HEK293 (cell line): ENCODE data around the gene ZNF512.

Experiments
- GLIS2 ChIP-seq: fragments of 450-650 bp; formaldehyde crosslinking; IDR thresholded peaks from 2 replicates; pipeline ENCODE4 v1.5.1; 2016; ENCODE audit warnings: missing biosample characterization, missing genetic modification characterization
- KLF7 ChIP-seq: fragments of 450-650 bp; formaldehyde crosslinking; IDR thresholded peaks from 2 replicates; pipeline ENCODE4 v1.5.1; 2016; ENCODE audit warnings: missing biosample characterization, missing genetic modification characterization, borderline replicate concordance
- MZF1 ChIP-seq: fragments of 450-650 bp; formaldehyde crosslinking; IDR thresholded peaks from 2 replicates; pipeline ENCODE4 v1.5.1; 2017; ENCODE audit warnings: missing biosample characterization, missing genetic modification characterization, borderline replicate concordance
- RBAK ChIP-seq: fragments of 450-650 bp; formaldehyde crosslinking; IDR thresholded peaks from 2 replicates; pipeline ENCODE4 v1.5.1; 2016; ENCODE audit warnings: missing biosample characterization, missing genetic modification characterization
- SCRT2 ChIP-seq: fragments of 450-650 bp; formaldehyde crosslinking; IDR thresholded peaks from 2 replicates; pipeline ENCODE4 v1.5.1; 2016; ENCODE audit warnings: missing biosample characterization, missing genetic modification characterization
- ZNF112 ChIP-seq: fragments of 450-650 bp; formaldehyde crosslinking; IDR thresholded peaks from 2 replicates; pipeline ENCODE4 v1.5.0; 2017; ENCODE audit warnings: missing biosample characterization, missing genetic modification characterization
- ZNF146 ChIP-seq: fragments of 450-650 bp; formaldehyde crosslinking; IDR thresholded peaks from 2 replicates; pipeline ENCODE4 v1.5.1; 2016; ENCODE audit warnings: missing biosample characterization, missing genetic modification characterization
- ZNF157 ChIP-seq: fragments of 450-650 bp; formaldehyde crosslinking; IDR thresholded peaks from 2 replicates; pipeline ENCODE4 v1.5.1; 2016; ENCODE audit warnings: missing biosample characterization, missing genetic modification characterization
- ZNF174 ChIP-seq: fragments of 450-650 bp; formaldehyde crosslinking; IDR thresholded peaks from 2 replicates; pipeline ENCODE4 v1.5.0; 2017; ENCODE audit warnings: missing biosample characterization, mild to moderate bottlenecking, missing genetic modification characterization
- ZNF24 ChIP-seq: fragments of 450-650 bp; formaldehyde crosslinking; IDR thresholded peaks from 2 replicates; pipeline ENCODE4 v1.5.1; 2016; ENCODE audit warnings: missing biosample characterization, missing genetic modification characterization
- ZNF391 ChIP-seq: fragments of 450-650 bp; formaldehyde crosslinking; IDR thresholded peaks from 2 replicates; pipeline ENCODE4 v1.5.1; 2016; ENCODE audit warnings: low read depth, missing biosample characterization, missing genetic modification characterization, borderline replicate concordance
- ZNF416 ChIP-seq: fragments of 450-650 bp; formaldehyde crosslinking; IDR thresholded peaks from 2 replicates; pipeline ENCODE4 v1.5.1; 2016; ENCODE audit warnings: missing biosample characterization, missing genetic modification characterization
- ZNF529 ChIP-seq: fragments of 450-650 bp; formaldehyde crosslinking; IDR thresholded peaks from 2 replicates; pipeline ENCODE4 v1.5.1; 2017; ENCODE audit warnings: missing genetic modification characterization, missing biosample characterization; ENCODE audit not compliant: insufficient replicate concordance
- ZNF548 ChIP-seq: fragments of 450-650 bp; formaldehyde crosslinking; IDR thresholded peaks from 2 replicates; pipeline ENCODE4 v1.5.1; 2016; ENCODE audit warnings: missing biosample characterization, missing genetic modification characterization
- ZNF558 ChIP-seq: fragments of 450-650 bp; formaldehyde crosslinking; IDR thresholded peaks from 2 replicates; pipeline ENCODE4 v1.5.1; 2016; ENCODE audit warnings: missing biosample characterization, missing genetic modification characterization
- ZNF610 ChIP-seq: fragments of 450-650 bp; formaldehyde crosslinking; IDR thresholded peaks from 2 replicates; pipeline ENCODE4 v1.5.1; 2016; ENCODE audit warnings: missing biosample characterization, missing genetic modification characterization, borderline replicate concordance
- ZNF654 ChIP-seq: fragments of 450-650 bp; formaldehyde crosslinking; IDR thresholded peaks from 2 replicates; pipeline ENCODE4 v1.5.1; 2016; ENCODE audit warnings: low read depth, missing biosample characterization, missing genetic modification characterization
- ZNF658 ChIP-seq: fragments of 450-650 bp; formaldehyde crosslinking; IDR thresholded peaks from 2 replicates; pipeline ENCODE4; 2016; ENCODE audit warnings: missing biosample characterization, missing genetic modification characterization
- ZNF776 ChIP-seq: fragments of 450-650 bp; formaldehyde crosslinking; IDR thresholded peaks from 2 replicates; pipeline ENCODE4 v1.5.0; 2017; ENCODE audit warnings: missing biosample characterization, missing genetic modification characterization, borderline replicate concordance
- ZNF777 ChIP-seq: fragments of 450-650 bp; formaldehyde crosslinking; IDR thresholded peaks from 2 replicates; pipeline ENCODE4 v1.5.1; 2017; ENCODE audit warnings: missing biosample characterization, missing genetic modification characterization, borderline replicate concordance
- TF ChIP-seq, protein P1 (sequence below): fragments of 450-650 bp; formaldehyde crosslinking; IDR thresholded peaks from 2 replicates; pipeline ENCODE4 v1.5.1; 2016; ENCODE audit warnings: missing biosample characterization, missing genetic modification characterization, borderline replicate concordance
- TF ChIP-seq, protein P2 (sequence below): fragments of 450-650 bp; formaldehyde crosslinking; IDR thresholded peaks from 2 replicates; pipeline ENCODE4 v1.5.1; 2016; ENCODE audit warnings: missing biosample characterization, missing genetic modification characterization
- TF ChIP-seq, protein P3 (sequence below): fragments of 450-650 bp; formaldehyde crosslinking; IDR thresholded peaks from 2 replicates; pipeline ENCODE4; 2016; ENCODE audit warnings: missing biosample characterization, missing genetic modification characterization
- TF ChIP-seq, protein P4 (sequence below): fragments of 450-650 bp; formaldehyde crosslinking; IDR thresholded peaks from 2 replicates; pipeline ENCODE4 v1.5.1; 2016; ENCODE audit warnings: missing biosample characterization, missing genetic modification characterization
- TF ChIP-seq, protein P5 (sequence below): fragments of 450-650 bp; formaldehyde crosslinking; IDR thresholded peaks from 2 replicates; pipeline ENCODE4 v1.5.1; 2016; ENCODE audit warnings: missing biosample characterization, missing genetic modification characterization, borderline replicate concordance

The ZNF512 gene

DNA sequence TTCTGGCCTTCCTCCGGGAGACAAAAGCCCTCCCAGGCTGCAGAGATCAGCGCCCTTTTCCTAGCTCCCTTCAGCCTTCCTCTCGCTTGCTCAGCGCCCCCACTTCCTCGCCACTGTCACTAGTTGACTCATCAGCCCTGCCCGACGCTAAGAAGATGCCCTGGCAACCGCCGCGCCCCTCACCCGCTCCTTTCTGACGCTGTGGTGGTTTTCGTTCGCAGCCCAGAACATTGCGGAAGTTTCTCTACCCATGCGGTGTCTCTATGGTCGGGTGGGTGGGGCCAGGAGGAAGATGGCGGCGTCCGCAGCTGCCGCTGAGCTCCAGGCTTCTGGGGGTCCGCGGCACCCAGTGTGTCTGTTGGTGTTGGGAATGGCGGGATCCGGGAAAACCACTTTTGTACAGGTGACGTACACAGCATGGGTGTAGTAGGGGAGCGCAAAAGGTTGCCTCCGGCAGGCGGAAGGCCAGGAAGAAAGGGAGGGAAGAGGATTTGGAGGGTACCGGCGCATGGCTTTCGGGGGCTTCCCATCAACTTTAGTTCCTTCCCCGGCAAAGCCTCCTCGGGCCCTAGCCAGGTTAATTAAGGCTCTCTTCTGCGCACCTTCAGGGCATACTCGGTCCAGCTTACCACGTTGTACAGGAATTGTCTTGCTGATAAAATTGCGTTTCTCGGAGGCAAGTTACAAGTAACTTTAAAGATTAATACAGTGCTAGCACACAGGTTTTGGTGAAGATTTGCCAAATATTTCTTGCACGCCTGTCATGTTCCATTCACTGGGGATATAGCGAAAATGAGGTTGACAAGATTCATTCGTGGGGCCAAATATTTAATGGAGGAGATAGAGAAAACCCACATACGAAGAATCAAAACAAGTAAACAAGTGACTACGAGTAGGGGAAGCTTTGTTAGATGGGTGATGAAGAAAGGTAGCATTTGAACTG lies 46.2 kb downstream of the ZNF512 start, which contains the start of the genes CCDC121 and GPN1 (continued):
- TF ChIP-seq, protein P1, sequence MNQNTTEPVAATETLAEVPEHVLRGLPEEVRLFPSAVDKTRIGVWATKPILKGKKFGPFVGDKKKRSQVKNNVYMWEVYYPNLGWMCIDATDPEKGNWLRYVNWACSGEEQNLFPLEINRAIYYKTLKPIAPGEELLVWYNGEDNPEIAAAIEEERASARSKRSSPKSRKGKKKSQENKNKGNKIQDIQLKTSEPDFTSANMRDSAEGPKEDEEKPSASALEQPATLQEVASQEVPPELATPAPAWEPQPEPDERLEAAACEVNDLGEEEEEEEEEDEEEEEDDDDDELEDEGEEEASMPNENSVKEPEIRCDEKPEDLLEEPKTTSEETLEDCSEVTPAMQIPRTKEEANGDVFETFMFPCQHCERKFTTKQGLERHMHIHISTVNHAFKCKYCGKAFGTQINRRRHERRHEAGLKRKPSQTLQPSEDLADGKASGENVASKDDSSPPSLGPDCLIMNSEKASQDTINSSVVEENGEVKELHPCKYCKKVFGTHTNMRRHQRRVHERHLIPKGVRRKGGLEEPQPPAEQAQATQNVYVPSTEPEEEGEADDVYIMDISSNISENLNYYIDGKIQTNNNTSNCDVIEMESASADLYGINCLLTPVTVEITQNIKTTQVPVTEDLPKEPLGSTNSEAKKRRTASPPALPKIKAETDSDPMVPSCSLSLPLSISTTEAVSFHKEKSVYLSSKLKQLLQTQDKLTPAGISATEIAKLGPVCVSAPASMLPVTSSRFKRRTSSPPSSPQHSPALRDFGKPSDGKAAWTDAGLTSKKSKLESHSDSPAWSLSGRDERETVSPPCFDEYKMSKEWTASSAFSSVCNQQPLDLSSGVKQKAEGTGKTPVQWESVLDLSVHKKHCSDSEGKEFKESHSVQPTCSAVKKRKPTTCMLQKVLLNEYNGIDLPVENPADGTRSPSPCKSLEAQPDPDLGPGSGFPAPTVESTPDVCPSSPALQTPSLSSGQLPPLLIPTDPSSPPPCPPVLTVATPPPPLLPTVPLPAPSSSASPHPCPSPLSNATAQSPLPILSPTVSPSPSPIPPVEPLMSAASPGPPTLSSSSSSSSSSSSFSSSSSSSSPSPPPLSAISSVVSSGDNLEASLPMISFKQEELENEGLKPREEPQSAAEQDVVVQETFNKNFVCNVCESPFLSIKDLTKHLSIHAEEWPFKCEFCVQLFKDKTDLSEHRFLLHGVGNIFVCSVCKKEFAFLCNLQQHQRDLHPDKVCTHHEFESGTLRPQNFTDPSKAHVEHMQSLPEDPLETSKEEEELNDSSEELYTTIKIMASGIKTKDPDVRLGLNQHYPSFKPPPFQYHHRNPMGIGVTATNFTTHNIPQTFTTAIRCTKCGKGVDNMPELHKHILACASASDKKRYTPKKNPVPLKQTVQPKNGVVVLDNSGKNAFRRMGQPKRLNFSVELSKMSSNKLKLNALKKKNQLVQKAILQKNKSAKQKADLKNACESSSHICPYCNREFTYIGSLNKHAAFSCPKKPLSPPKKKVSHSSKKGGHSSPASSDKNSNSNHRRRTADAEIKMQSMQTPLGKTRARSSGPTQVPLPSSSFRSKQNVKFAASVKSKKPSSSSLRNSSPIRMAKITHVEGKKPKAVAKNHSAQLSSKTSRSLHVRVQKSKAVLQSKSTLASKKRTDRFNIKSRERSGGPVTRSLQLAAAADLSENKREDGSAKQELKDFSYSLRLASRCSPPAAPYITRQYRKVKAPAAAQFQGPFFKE, result no peak
- TF ChIP-seq, protein P2, sequence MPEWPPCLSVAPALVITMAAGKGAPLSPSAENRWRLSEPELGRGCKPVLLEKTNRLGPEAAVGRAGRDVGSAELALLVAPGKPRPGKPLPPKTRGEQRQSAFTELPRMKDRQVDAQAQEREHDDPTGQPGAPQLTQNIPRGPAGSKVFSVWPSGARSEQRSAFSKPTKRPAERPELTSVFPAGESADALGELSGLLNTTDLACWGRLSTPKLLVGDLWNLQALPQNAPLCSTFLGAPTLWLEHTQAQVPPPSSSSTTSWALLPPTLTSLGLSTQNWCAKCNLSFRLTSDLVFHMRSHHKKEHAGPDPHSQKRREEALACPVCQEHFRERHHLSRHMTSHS (tag by site-specific recombination), result no peak
- TF ChIP-seq KLF7 (tag by site-specific recombination) (peak; percentile 60; the same call in 1 of the 2 replicates), ZNF529 (tag by site-specific recombination) (no peak), ZNF174 (tag by site-specific recombination) (no peak), ZNF654 (tag by site-specific recombination) (no peak), ZNF777 (tag by site-specific recombination) (no peak), ZNF416 (tag by site-specific recombination) (no peak), ZNF146 (tag by site-specific recombination) (no peak; the same call in 1 of the 2 replicates), GLIS2 (no peak), RBAK (tag by site-specific recombination) (no peak), ZNF658 (no peak), ZNF391 (no peak), ZNF548 (no peak), SCRT2 (tag by site-specific recombination) (peak; percentile 85), ZNF610 (tag by site-specific recombination) (0 out of 2 replicates have a peak, but pooled peaks have one; percentile 48), MZF1 (tag by site-specific recombination) (no peak), ZNF776 (tag by site-specific recombination) (no peak), ZNF112 (tag by site-specific recombination) (no peak), ZNF157 (no peak), ZNF558 (tag by site-specific recombination) (no peak), ZNF24 (tag by site-specific recombination) (0 out of 2 replicates have a peak, but pooled peaks have one; percentile 42)
- TF ChIP-seq, protein P3, sequence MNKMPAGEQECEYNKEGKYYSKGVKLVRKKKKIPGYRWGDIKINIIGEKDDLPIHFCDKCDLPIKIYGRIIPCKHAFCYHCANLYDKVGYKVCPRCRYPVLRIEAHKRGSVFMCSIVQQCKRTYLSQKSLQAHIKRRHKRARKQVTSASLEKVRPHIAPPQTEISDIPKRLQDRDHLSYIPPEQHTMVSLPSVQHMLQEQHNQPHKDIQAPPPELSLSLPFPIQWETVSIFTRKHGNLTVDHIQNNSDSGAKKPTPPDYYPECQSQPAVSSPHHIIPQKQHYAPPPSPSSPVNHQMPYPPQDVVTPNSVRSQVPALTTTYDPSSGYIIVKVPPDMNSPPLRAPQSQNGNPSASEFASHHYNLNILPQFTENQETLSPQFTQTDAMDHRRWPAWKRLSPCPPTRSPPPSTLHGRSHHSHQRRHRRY, result no peak
- TF ChIP-seq, protein P4, sequence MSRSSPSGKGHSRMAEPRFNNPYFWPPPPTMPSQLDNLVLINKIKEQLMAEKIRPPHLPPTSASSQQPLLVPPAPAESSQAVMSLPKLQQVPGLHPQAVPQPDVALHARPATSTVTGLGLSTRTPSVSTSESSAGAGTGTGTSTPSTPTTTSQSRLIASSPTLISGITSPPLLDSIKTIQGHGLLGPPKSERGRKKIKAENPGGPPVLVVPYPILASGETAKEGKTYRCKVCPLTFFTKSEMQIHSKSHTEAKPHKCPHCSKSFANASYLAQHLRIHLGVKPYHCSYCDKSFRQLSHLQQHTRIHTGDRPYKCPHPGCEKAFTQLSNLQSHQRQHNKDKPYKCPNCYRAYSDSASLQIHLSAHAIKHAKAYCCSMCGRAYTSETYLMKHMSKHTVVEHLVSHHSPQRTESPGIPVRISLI (tag by site-specific recombination), result no peak
- TF ChIP-seq, protein P5, sequence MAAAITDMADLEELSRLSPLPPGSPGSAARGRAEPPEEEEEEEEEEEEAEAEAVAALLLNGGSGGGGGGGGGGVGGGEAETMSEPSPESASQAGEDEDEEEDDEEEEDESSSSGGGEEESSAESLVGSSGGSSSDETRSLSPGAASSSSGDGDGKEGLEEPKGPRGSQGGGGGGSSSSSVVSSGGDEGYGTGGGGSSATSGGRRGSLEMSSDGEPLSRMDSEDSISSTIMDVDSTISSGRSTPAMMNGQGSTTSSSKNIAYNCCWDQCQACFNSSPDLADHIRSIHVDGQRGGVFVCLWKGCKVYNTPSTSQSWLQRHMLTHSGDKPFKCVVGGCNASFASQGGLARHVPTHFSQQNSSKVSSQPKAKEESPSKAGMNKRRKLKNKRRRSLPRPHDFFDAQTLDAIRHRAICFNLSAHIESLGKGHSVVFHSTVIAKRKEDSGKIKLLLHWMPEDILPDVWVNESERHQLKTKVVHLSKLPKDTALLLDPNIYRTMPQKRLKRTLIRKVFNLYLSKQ, result no peak
